SK-N-SH (cell line): ENCODE data around the gene TMEM151A. TPM values are rescaled to one million over a fixed set of nuclear protein-coding genes. Genes with fewer than 3 reads are reported as not detected.
"Not testable (repeated sequence)": the region's sequence is repeated elsewhere in the genome, so short reads cannot be mapped to it uniquely, and the experiment has no call there.

Experiments used
- CTCF ChIA-PET: fragments of 300-600, 350-600 bp; formaldehyde crosslinking; extraction: SDS; loops from one replicate; lab custom pipeline; 2021; lab: Yijun Ruan, JAX
- POLR2A ChIA-PET: fragments of 350-600 bp; sonication (Branson Sonifier 250); formaldehyde crosslinking; extraction: SDS; loops from one replicate; lab custom pipeline; 2020; ENCODE audit warnings: antibody characterized with exemption, inconsistent platforms; lab: Yijun Ruan, JAX
- DNase-seq: peaks from one replicate; pipeline ENCODE4 v3.0.0; 2012
- H2AFZ ChIP-seq: fragments of 200-600 bp; sonication (generic); 2 replicates; pipeline ENCODE4 v1.8.1; 2016; ENCODE audit warnings: antibody characterized with exemption, mild to moderate bottlenecking, low read depth
- H3F3A ChIP-seq: fragments of 200-600 bp; sonication (generic); replicated peaks from 2 replicates; pipeline ENCODE3; 2016; ENCODE audit warnings: antibody characterized with exemption, mild to moderate bottlenecking; ENCODE audit not compliant: insufficient read depth
- H3K27ac ChIP-seq, 2 experiments: fragments of 200-500 bp in 1 of 2; fragments of 200-600 bp in 1 of 2; sonication (Bioruptor generic) in 1 of 2; sonication (generic), shearing (Covaris generic) in 1 of 2; 2 replicates each; pipeline versions ENCODE4 v1.5.1 to v1.6.1; 2014 to 2016; ENCODE audit warnings: low read depth in 2 of 2, inconsistent platforms in 1 of 2, low read length in 1 of 2, mild to moderate bottlenecking in 1 of 2, mixed read lengths in 1 of 2
- H3K27me3 ChIP-seq: fragments of 200-600 bp; sonication (generic), shearing (Covaris generic); 2 replicates; pipeline ENCODE4 v1.6.1; 2016; ENCODE audit warnings: mixed run types; ENCODE audit not compliant: insufficient read depth
- H3K36me3 ChIP-seq, 2 experiments: fragments of 200-500 bp in 1 of 2; fragments of 200-600 bp in 1 of 2; sonication (Bioruptor generic) in 1 of 2; sonication (generic) in 1 of 2; replicated peaks in 1 of 2; 2 replicates each; pipeline versions ENCODE3 to v1.5.1; 2014 to 2016; ENCODE audit warnings: low read length in 1 of 2, mild to moderate bottlenecking in 1 of 2; ENCODE audit not compliant: insufficient read depth in 2 of 2, control insufficient read depth in 1 of 2
- H3K4me1 ChIP-seq, 2 experiments: fragments of 200-500 bp in 1 of 2; fragments of 200-600 bp in 1 of 2; sonication (Bioruptor generic) in 1 of 2; sonication (generic), shearing (Covaris generic) in 1 of 2; 2 replicates each; pipeline versions ENCODE4 v1.5.1 to v1.6.1; 2014 to 2016; ENCODE audit warnings: low read depth in 1 of 2, low read length in 1 of 2, mixed run types in 1 of 2; ENCODE audit not compliant: insufficient read depth in 2 of 2, control insufficient read depth in 1 of 2
- H3K4me2 ChIP-seq: fragments of 200-600 bp; sonication (generic), shearing (Covaris generic); 2 replicates; pipeline ENCODE4 v1.6.1; 2017; ENCODE audit warnings: mixed run types
- H3K4me3 ChIP-seq, 2 experiments: fragments of 200-500 bp in 1 of 2; fragments of 200-600 bp in 1 of 2; sonication (Bioruptor generic) in 1 of 2; sonication (generic), shearing (Covaris generic) in 1 of 2; 2 replicates each; pipeline versions ENCODE4 v1.5.1 to v1.8.1; 2014 to 2016; ENCODE audit warnings: low read depth in 2 of 2, inconsistent platforms in 1 of 2, low read length in 1 of 2, mild to moderate bottlenecking in 1 of 2, mixed read lengths in 1 of 2, moderate library complexity in 1 of 2
- H3K79me2 ChIP-seq: fragments of 200-600 bp; sonication (generic); 2 replicates; pipeline ENCODE4 v1.8.1; 2017; ENCODE audit warnings: mild to moderate bottlenecking; ENCODE audit not compliant: insufficient read depth
- H3K9ac ChIP-seq: fragments of 200-600 bp; sonication (generic); 2 replicates; pipeline ENCODE4 v1.6.1; 2017; ENCODE audit warnings: mixed run types
- H3K9me2 ChIP-seq: fragments of 200-600 bp; sonication (generic); 2 replicates; pipeline ENCODE4 v1.6.1; 2017; ENCODE audit warnings: mixed run types
- H3K9me3 ChIP-seq: fragments of 200-600 bp; sonication (generic); 2 replicates; pipeline ENCODE4 v1.6.1; 2017; ENCODE audit warnings: mixed run types, mild to moderate bottlenecking, moderate library complexity
- H4K20me1 ChIP-seq: fragments of 200-600 bp; sonication (generic); 2 replicates; pipeline ENCODE4 v1.6.1; 2017; ENCODE audit warnings: mild to moderate bottlenecking, mixed run types; ENCODE audit not compliant: insufficient read depth
- FOSL2 ChIP-seq: IDR thresholded peaks from 2 replicates; pipeline ENCODE4 v1.4.0; 2012; ENCODE audit warnings: low read depth, mild to moderate bottlenecking, moderate library complexity, borderline replicate concordance
- FOXM1 ChIP-seq: IDR thresholded peaks from 2 replicates; pipeline ENCODE4 v1.4.0; 2012; ENCODE audit warnings: low read depth, mild to moderate bottlenecking
- GATA2 ChIP-seq: sonication (generic); formaldehyde crosslinking; IDR thresholded peaks from 2 replicates; pipeline ENCODE4 v1.5.0; 2020; ENCODE audit warnings: mild to moderate bottlenecking, missing genetic modification reagents
- JUND ChIP-seq: IDR thresholded peaks from 2 replicates; pipeline ENCODE4 v1.4.0; 2012
- POLR2AphosphoS5 ChIP-seq: IDR thresholded peaks from 2 replicates; pipeline ENCODE4 v1.6.1; 2012; ENCODE audit warnings: low read depth, low read length
- RCOR1 ChIP-seq: fragments of 150-350 bp; IDR thresholded peaks from 2 replicates; pipeline ENCODE4 v1.6.1; 2017; ENCODE audit warnings: antibody characterized with exemption, low read length
- RFX5 ChIP-seq: IDR thresholded peaks from 2 replicates; pipeline ENCODE4 v1.6.1; 2012; ENCODE audit warnings: mild to moderate bottlenecking, improper control_type of control experiment, low read length
- SIN3A ChIP-seq: IDR thresholded peaks from 2 replicates; pipeline ENCODE4 v1.6.1; 2012; ENCODE audit warnings: low read depth, mild to moderate bottlenecking, low read length, moderate library complexity, borderline replicate concordance
- SMC3 ChIP-seq: IDR thresholded peaks from 2 replicates; pipeline ENCODE4 v1.6.1; 2012; ENCODE audit warnings: low read depth, low read length, improper control_type of control experiment
- TCF12 ChIP-seq: IDR thresholded peaks from 2 replicates; pipeline ENCODE4 v1.4.0; 2012
- WGBS: methylation state at CpG from one replicate; pipeline ENCODE4 v1.1.6; 2017; ENCODE audit warnings: low lambda C conversion rate; 5-methylcytosine and 5-hydroxymethylcytosine counted together
- polyA plus RNA-seq, 3 experiments: library from polyadenylated mRNA; depleted of rRNA; stranded (reverse); fragments of >200 nt; gene quantifications; 2 replicates each; pipeline ENCODE4 v1.2.3, GENCODE V29; 2012
- TF ChIP-seq, protein P1 (sequence below): IDR thresholded peaks from 2 replicates; pipeline ENCODE4; 2012
- TF ChIP-seq, protein P2 (sequence below): IDR thresholded peaks from 2 replicates; pipeline ENCODE4 v1.4.0; 2012; ENCODE audit warnings: low read depth, borderline replicate concordance

Gene TMEM151A
- polyA plus RNA-seq, 1 of the 3 experiments (the other 2 are of a cell fraction) = 0.35 TPM

DNA sequence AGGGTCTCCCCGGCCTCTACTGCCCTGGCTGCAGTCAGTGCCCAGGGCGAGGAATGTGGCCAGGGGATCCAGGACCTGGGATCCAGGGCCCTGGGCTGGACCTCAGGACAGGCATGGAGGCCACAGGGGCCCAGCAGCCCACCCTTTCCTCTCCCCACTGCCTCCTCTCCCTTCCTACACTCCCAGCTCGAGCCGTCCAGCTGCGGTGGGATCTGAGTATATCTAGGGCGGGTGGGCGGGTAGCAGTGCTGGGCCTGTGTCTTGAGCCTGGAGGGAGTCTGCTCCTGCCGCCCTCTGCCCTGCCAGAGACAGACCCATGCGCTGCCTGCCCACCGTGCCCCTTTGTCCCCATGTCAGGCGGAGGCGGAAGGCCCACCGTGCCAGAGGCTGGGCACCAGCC lies 15.1 kb upstream of the TMEM151A start:
- Histone ChIP-seq H3K36me3 (peaks cover 21 to 45% of the 10 kb centered on the region in 2 experiments), H3K4me1 (peaks cover 0 to 31% of the 10 kb centered on the region in 2 experiments; a peak in 1 of 4 replicates), H3F3A (peaks cover 21% of the 10 kb centered on the region)
- 98% methylated on average over 8 of the region's 13 CpGs for WGBS
- H3K9ac ChIP-seq, H3K9me3 ChIP-seq, POLR2A ChIA-PET, DNase-seq, H3K9me2 ChIP-seq, H2AFZ ChIP-seq, H3K4me3 ChIP-seq, H3K4me2 ChIP-seq, H3K27ac ChIP-seq, H4K20me1 ChIP-seq, H3K79me2 ChIP-seq, H3K27me3 ChIP-seq: not testable (repeated sequence)
- CTCF ChIA-PET = interaction anchor here (0.7 to 8.2 kb wide), 4 partner anchors 7 to 447 kb away, joined by 3 to 111 read pairs (median 60); partner anchors contain the start of gene RAB1B

DNA sequence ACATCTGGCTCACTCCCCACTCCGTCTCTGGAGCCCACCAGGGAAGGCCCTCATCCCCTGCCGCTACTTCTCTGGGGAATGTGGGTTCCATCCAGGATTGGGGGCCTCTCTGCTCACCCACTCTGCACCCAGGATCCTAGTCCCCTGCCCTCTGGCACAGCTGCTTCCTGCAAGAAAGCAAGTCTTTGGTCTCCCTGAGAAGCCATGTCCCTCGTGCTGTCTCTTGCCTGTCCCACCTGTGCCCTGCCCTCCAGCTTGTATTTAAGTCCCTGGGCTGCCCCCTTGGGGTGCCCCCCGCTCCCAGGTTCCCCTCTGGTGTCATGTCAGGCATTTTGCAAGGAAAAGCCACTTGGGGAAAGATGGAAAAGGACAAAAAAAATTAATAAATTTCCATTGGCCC lies 14.6 kb upstream of the TMEM151A start:
- Histone ChIP-seq H3F3A (peaks cover 21% of the 10 kb centered on the region), H3K36me3 (peaks cover 21 to 42% of the 10 kb centered on the region in 2 experiments), H3K4me1 (peaks cover 0 to 35% of the 10 kb centered on the region in 2 experiments; a peak in 1 of 4 replicates)
- H3K27me3 ChIP-seq, H3K4me3 ChIP-seq, H3K9me3 ChIP-seq, H3K9ac ChIP-seq, H3K79me2 ChIP-seq, H3K4me2 ChIP-seq, H4K20me1 ChIP-seq, DNase-seq, H3K27ac ChIP-seq, H2AFZ ChIP-seq, H3K9me2 ChIP-seq: not testable (repeated sequence)
- ChIA-PET POLR2A (interaction anchor here (0.6 to 1.4 kb wide), 3 partner anchors 8 to 14 kb away, joined by 3 read pairs; partner anchors contain the start of gene TMEM151A), CTCF (interaction anchor here (0.7 to 8.2 kb wide), 4 partner anchors 8 to 446 kb away, joined by 3 to 111 read pairs (median 60); partner anchors contain the start of gene RAB1B)
- WGBS = 91% methylated on average over 4 of the region's 4 CpGs

DNA sequence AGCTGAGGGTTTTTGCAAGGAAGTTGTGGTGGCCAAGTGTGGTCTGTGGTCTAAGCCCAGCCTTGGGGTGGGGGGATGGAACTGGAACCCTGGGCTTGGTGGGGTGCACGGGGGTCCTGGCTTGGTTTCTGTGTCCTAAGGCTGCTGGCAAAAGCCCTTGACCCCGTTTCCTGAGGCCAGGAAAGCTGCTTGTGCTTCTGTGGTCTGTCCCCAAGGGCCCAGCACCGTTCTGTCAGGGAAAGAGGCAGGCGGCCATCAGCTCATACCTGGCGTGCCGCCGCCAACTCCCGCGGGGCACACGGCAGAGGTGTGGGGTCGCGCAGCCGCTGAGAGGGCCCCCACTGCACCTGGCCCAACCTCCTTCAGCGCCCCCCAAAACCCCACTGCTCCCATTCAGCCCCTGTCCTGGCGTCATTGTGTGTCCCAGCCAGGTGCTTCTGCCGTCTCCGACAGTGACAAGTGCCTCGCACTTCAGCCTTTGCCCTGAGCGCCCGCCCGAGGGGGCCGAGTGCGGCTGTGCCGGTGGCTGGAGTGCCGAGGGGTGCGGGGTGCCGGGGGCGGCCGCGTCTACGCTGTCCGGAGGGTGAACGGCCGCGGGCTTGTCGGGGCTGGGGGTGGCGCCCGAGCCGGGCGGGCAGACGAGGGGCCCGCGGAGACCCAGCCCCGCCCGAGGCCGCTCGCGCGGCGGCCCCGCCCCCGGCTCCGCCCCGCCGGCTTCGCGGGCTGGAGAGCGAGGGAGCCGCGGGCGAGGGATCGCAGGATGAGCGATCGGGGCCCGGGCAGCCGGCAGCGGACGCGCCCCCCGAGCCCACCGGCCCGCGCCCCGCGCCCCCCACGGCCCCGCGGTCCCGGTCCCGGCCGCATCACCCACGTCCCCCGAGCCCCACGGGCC lies 14.0 kb upstream of the TMEM151A start, which contains the start of gene CNIH2:
Gene CNIH2, plus strand, starts transcription at position 705 of the 892 bp plus-strand sequence. CDS start 282 bp downstream, outside the sequence.
- Histone ChIP-seq H3K9ac (no peak within 1 kb of the TSS), H3F3A (peaks cover 24% of the 10 kb centered on the region), H3K9me3 (no peaks in the 10 kb centered on the region), H3K27me3 (no peaks in the 10 kb centered on the region), H4K20me1 (peaks cover 8% of the 10 kb centered on the region), H3K27ac (peak within 1 kb of the TSS in 1 of 2 experiments; percentile 77; a peak in 2 of 4 replicates), H3K4me1 (peaks cover 0 to 40% of the 10 kb centered on the region in 2 experiments; a peak in 1 of 4 replicates), H3K4me3 (peak within 1 kb of the TSS; percentile 44 to 51; a peak in 3 of 4 replicates), H2AFZ (no peak within 1 kb of the TSS), H3K79me2 (no peaks in the 10 kb centered on the region), H3K4me2 (peak within 1 kb of the TSS; percentile 57; the same call in 1 of the 2 replicates), H3K9me2 (no peaks in the 10 kb centered on the region), H3K36me3 (peaks cover 15 to 37% of the 10 kb centered on the region in 2 experiments)
- CTCF ChIA-PET = interaction anchor here (0.7 to 8.2 kb wide), 5 partner anchors 8 to 446 kb away, joined by 3 to 111 read pairs (median 46); partner anchors contain the start of genes RAB1B and YIF1A
- DNase-seq = peak; percentile 93
- POLR2A ChIA-PET = interaction anchor here (0.6 to 1.4 kb wide), 3 partner anchors 8 to 13 kb away, joined by 3 read pairs; partner anchors contain the start of gene TMEM151A
- 56% methylated on average over 4 of the region's 84 CpGs for WGBS
- TF ChIP-seq JUND = no peak
- TF ChIP-seq, protein P1, sequence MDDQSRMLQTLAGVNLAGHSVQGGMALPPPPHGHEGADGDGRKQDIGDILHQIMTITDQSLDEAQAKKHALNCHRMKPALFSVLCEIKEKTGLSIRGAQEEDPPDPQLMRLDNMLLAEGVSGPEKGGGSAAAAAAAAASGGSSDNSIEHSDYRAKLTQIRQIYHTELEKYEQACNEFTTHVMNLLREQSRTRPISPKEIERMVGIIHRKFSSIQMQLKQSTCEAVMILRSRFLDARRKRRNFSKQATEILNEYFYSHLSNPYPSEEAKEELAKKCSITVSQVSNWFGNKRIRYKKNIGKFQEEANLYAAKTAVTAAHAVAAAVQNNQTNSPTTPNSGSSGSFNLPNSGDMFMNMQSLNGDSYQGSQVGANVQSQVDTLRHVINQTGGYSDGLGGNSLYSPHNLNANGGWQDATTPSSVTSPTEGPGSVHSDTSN = no peak
- TF ChIP-seq, protein P2, sequence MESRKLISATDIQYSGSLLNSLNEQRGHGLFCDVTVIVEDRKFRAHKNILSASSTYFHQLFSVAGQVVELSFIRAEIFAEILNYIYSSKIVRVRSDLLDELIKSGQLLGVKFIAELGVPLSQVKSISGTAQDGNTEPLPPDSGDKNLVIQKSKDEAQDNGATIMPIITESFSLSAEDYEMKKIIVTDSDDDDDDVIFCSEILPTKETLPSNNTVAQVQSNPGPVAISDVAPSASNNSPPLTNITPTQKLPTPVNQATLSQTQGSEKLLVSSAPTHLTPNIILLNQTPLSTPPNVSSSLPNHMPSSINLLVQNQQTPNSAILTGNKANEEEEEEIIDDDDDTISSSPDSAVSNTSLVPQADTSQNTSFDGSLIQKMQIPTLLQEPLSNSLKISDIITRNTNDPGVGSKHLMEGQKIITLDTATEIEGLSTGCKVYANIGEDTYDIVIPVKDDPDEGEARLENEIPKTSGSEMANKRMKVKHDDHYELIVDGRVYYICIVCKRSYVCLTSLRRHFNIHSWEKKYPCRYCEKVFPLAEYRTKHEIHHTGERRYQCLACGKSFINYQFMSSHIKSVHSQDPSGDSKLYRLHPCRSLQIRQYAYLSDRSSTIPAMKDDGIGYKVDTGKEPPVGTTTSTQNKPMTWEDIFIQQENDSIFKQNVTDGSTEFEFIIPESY = no peak
- no peak for TF ChIP-seq RFX5
- TF ChIP-seq FOXM1 = no peak
- TF ChIP-seq SIN3A = no peak
- no peak for TF ChIP-seq RCOR1
- no peak for TF ChIP-seq GATA2
- no peak for TF ChIP-seq TCF12
- TF ChIP-seq SMC3 = no peak
- no peak for TF ChIP-seq FOSL2
- no peak for TF ChIP-seq POLR2AphosphoS5
